ENCODE data around the gene HSF5. TPM values are rescaled to one million over a fixed set of nuclear protein-coding genes. Genes with fewer than 3 reads are reported as not detected.

The HSF5 gene
- total and polyA plus RNA-seq, 2 of the 4 experiments (the other 2 are of a cell fraction), result not detected

DNA sequence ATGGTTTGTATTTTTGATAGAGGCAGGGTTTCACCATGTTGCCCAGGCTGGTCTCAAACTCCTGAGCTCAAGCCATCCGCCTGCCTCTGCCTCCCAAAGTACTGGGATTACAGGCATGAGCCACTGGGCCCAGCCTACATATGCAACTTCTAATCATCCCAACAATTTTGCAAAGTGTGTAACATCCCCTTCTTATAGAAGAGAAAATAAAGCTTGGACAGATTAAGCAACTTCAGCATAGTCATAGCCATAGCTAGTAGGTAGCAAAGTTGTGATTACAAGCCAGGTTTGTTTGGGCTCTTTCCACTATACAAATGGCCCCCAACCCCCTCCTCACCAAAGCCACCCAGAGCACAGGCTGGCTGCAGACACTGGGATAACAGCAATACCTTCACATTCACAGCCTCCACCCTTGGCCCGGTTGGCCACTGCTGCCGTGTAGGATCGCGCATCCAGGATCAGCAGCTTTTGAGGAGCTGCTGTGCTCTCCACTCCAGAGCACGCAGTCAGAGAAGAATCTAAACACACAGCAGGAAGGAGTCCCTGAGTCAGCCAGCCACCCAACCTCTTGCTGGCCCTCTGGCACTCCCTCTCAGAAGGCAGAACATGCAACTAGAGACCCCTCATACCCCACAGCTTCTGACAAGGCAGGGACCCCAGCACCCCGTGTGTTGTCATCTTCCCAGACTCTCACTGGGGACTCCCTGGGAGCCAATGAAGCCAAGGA is 18.3 kb upstream of the HSF5 start:
- H3K36me3 ChIP-seq (ENCODE audit: control insufficient read depth, insufficient read depth, low read length), result peaks cover 72% of the 10 kb centered on the region
- peaks cover 0 to 11% of the 10 kb centered on the region in 2 experiments; a peak in 1 of 4 replicates for H3K79me1 ChIP-seq (ENCODE audit: low read depth in 1 of 2, low read length in 2 of 2)
- H3K27me3 ChIP-seq (ENCODE audit: control insufficient read depth, insufficient read depth, low read length), result no peaks in the 10 kb centered on the region
- TF ChIP-seq MAFK (IDR thresholded peaks at IDR 0.05; ENCODE audit: low read depth, low read length) (no peak), MAZ (IDR thresholded peaks at IDR 0.05; ENCODE audit: borderline replicate concordance, low read depth, low read length) (no peak), RAD21 (IDR thresholded peaks at IDR 0.05; ENCODE audit: low read length) (no peak), RCOR1 (IDR thresholded peaks at IDR 0.05; ENCODE audit: insufficient replicate concordance, low read length) (no peak), NFE2L2 (IDR thresholded peaks at IDR 0.05; ENCODE audit: low read depth, low read length) (no peak)
- TF ChIP-seq, protein P1, sequence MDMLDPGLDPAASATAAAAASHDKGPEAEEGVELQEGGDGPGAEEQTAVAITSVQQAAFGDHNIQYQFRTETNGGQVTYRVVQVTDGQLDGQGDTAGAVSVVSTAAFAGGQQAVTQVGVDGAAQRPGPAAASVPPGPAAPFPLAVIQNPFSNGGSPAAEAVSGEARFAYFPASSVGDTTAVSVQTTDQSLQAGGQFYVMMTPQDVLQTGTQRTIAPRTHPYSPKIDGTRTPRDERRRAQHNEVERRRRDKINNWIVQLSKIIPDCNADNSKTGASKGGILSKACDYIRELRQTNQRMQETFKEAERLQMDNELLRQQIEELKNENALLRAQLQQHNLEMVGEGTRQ (IDR thresholded peaks at IDR 0.05; ENCODE audit: low read depth, low read length), result no peak
- intact Hi-C loops (cut with micrococcal nuclease) (no loop called here), in situ Hi-C loops (cut with MboI; ENCODE audit: low sequenced_read_pairs) (no loop called here), dilution Hi-C loops (cut with HindIII; ENCODE audit: low sequenced_read_pairs, unreplicated experiment) (no loop called here)
- no peaks in the 10 kb centered on the region for H3K4me1 ChIP-seq (ENCODE audit: control insufficient read depth, insufficient read depth, low read length)
- H3K56ac ChIP-seq (ENCODE audit: extremely low read depth, insufficient read depth, low read length), result no peak overlapping the region
- H2AK9ac ChIP-seq (replicated peaks; ENCODE audit: low read depth, low read length, poor library complexity), result no peak overlapping the region
- H4K5ac ChIP-seq (ENCODE audit: low read depth, low read length), result no peak overlapping the region
- CTCF ChIA-PET, result interaction anchor here (0.5 kb wide), 1 partner anchor 511 kb away, joined by 3 read pairs; no protein-coding TSS in a partner anchor
- H2BK15ac ChIP-seq (ENCODE audit: low read depth, low read length), result no peak overlapping the region
- H3K4me2 ChIP-seq (ENCODE audit: low read depth, low read length), result no peak overlapping the region
- no peak overlapping the region for H2AFZ ChIP-seq (replicated peaks; ENCODE audit: low read length, poor library complexity)
- H2BK5ac ChIP-seq (ENCODE audit: low read depth, low read length, poor library complexity, severe bottlenecking), result no peak overlapping the region
- H3K27ac ChIP-seq (ENCODE audit: insufficient read depth, low read length), result no peak overlapping the region
- H2BK120ac ChIP-seq (ENCODE audit: low read depth, low read length), result no peak overlapping the region
- H3K9me1 ChIP-seq (ENCODE audit: insufficient read depth, low read length), result peaks cover 7% of the 10 kb centered on the region; the same call in 1 of the 2 replicates
- POLR2A ChIA-PET (ENCODE audit: unreplicated experiment), result no interaction called here
- H3K9ac ChIP-seq (ENCODE audit: low read depth, low read length), result no peak overlapping the region
- no peak overlapping the region for H4K8ac ChIP-seq (ENCODE audit: low read depth in 2 of 2, low read length in 2 of 2)
- no peak overlapping the region for H3K23ac ChIP-seq (ENCODE audit: low read depth, low read length)
- no peaks in the 10 kb centered on the region for H3K9me3 ChIP-seq (ENCODE audit: control insufficient read depth, insufficient read depth, low read length)
- H2BK20ac ChIP-seq (ENCODE audit: low read depth, low read length), result no peak overlapping the region
- H4K20me1 ChIP-seq (ENCODE audit: insufficient read depth, low read length), result peaks cover 3% of the 10 kb centered on the region; the same call in 1 of the 2 replicates
- H4K91ac ChIP-seq (ENCODE audit: insufficient read depth, low read depth, low read length), result no peak overlapping the region
- no peak overlapping the region for H3K4me3 ChIP-seq (ENCODE audit: insufficient read depth, low read depth, low read length)
- H3K4ac ChIP-seq (ENCODE audit: low read depth, low read length), result no peak overlapping the region
- WGBS, 2 experiments (ENCODE audit: extremely low coverage in 2 of 2, insufficient read length in 1 of 2), result no CpG with 5 or more reads among the region's 7 CpGs
- ATAC-seq (ENCODE audit: low read depth) (peak; percentile 61), DNase-seq (peak; percentile 11)
- BruUV-seq (replicated peaks), result no TSS peak
- no peak overlapping the region for H2AK5ac ChIP-seq (ENCODE audit: low read depth, low read length)
- H3K14ac ChIP-seq (replicated peaks; ENCODE audit: low read depth, low read length), result no peak overlapping the region
- no peak overlapping the region for H3K18ac ChIP-seq (ENCODE audit: low read depth, low read length)

Data from IMR-90 (cell line).